Placental pericyte (primary cell): ENCODE data around the gene CARM1. TPM values are rescaled to one million over a fixed set of nuclear protein-coding genes. Genes with fewer than 3 reads are reported as not detected.

ENCODE experiments used
- small RNA-seq: library from RNA; depleted of rRNA; stranded (forward); fragments of <200 nt; gene quantifications from one replicate; pipeline ENCODE3, GENCODE V24; 2012; ENCODE audit warnings: low replicate concordance
- total RNA-seq: library from RNA; depleted of rRNA; stranded (reverse); fragments of >200 nt; gene quantifications from 2 replicates; pipeline ENCODE4 v1.2.3, GENCODE V29; 2012

The CARM1 gene
- 27.1 and 58.0 TPM in 2 replicates for total RNA-seq

DNA sequence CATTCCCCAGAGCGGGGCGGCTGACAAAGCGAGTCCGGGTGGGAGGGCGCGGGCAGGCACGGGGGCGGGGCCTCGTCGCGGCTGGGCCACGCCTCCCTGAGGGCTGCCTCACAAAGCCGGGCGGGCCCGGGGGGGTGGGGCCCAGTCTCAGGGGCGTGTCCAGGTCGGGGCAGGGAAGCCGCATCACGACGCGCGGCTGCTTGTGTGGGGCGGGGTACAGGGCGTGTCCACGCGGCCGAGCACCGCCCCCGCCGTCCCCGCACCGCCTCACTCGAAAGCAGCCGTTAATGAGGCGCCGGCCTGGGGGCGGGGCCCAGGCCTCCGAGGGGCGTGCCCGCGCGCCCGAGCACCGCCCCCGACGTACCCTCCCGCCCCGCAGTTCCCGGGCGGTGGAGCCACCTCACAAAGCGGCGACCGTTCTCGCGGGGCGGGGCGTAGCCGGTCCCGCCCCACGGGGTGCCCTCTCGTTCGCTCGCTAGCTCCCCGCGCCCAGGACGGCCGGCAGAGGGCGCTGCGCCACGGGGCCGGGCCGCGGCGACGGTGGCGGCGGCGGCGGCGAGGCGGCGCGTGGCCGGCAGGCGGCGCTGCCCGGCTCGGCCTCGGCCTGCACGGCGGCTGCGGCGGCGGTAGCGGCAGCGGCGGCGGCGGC lies at the start of gene CARM1:
Gene CARM1 (plus strand): TSS at position 599 of the 649 bp plus-strand sequence. CDS start 150 bp downstream, outside the sequence.

DNA sequence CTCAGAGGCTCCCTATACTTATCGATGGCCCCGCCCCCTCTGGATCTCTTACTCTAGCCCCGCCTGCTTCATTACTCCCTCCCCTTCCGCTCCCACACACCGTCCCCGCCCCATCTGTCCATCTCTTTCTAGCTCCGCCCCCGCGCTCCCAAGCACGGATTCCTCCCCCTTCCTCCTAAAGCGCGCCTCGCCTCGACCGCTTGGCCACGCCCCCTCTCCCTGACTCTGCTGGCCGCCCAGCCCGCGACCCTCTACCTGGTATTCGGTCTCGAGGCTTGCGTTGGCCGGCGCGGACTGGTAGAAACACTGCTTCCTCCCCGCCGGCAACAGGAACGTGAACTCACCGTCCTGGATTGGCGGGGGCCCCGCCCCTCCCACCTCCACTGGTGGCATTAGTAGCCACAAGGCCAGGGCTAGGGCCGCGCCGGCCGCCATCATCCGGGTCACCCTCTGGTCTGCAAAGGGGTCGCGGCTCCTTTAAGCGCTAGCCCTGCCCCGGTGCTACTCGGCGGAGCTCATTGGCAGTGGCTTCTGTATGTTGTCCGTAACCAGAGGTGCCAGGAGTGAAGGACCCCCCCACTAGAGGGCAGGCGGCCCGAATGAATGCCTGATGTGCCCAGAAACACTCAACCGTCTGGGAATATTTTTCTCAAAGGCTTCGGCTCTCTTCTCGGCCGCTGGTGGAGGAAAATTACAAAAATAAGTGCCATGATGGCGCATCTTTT lies 35.4 kb upstream of the CARM1 start, which contains the start of gene TMED1:
Gene TMED1 (minus strand): TSS at position 459 of the 725 bp plus-strand sequence. CDS start 21 bp downstream, at position 438.

DNA sequence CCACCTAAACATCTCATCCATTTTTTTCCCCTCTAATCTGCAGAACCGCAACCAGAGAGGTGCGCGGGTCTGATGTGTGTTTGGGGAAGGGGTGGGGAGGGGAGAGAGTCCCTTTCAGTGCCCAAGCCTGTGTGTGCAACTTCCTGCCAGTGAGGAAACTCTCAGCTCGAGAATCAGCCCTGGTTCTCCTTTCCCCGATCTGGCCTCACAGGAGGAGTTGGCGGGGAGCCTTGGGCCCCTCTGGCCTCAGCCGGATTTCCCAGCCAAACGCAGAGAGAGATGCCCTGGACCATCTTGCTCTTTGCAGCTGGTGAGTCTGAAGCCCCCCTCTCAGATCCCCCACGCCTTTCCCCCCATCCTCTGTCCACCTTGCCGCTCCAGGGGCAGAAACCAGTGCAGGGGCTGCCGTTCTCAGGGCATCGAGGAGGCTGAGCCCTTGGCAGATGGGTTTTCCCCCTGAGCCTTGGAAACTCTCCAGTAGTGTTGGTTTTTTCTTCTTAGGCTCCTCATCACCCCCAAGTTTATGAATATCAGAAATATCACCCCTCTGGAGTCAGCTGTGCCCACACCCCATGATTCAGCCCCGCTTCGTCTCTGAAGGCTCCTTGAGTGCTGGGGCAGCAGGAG lies 23.0 kb upstream of the CARM1 start, which contains the start of gene C19orf38:
Gene C19orf38 (plus strand): TSS at position 186 of the 627 bp plus-strand sequence. CDS start 94 bp downstream, at position 280.

GRCh38 chr19:10928563-10929401 lies 57.4 kb downstream of the CARM1 start, which contains the start of the genes TIMM29 and YIPF2:
TSS of gene TIMM29 (plus strand) at chr19:10928811. CDS start at chr19:10928823, 12 bp downstream.
TSS of gene YIPF2 (minus strand) at chr19:10928639. CDS start at chr19:10928410, 229 bp downstream.

DNA sequence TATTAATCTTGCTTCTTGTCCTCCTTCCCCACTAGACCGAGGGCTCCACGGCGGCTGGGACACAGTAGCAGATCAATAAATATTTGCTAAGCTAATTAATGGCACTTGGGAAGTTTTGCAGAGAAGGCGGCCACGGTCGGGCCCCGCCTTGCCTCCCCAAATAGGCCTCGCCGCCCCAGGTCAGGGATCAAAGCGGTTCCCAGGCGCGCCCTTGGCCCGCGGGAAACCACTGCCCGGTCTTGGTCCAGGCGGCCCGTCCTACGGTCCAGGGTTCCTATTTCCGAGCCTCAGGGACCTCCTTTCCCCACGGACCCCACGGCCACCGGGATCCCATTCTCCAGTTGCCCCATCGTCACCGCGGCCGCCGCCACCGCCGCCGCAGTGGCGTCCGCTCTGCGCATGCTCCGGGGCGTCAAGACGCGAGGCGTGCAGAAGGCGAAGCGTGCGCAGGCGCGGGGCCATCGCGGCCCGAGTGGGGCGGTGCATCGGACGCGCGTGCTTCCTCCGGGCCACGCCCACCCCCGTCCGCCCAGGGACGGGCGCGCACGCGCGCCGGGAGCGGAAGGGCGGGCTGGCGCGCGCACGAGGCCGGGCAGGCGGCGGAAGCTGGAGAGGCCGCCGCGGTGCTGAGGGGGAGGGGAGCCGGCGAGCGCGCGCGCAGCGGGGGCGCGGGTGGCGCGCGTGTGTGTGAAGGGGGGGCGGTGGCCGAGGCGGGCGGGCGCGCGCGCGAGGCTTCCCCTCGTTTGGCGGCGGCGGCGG lies 89.1 kb downstream of the CARM1 start, which contains the start of gene SMARCA4:
Gene SMARCA4 (plus strand): TSS at position 717 of the 759 bp plus-strand sequence. CDS start 23,122 bp downstream, outside the sequence.

Small RNAs within 50 kb of the gene (small RNA-seq; reads per million reads assigned to genes)
- gene MIR6793 = not detected

Other genes starting within 250 kb of the CARM1 start
- 54.3 and 97.6 TPM in 2 replicates for gene SLC44A2, start 246.0 kb upstream of the CARM1 start, total RNA-seq
- 95.6 and 192 TPM in 2 replicates for gene ILF3, start 217.2 kb upstream of the CARM1 start, total RNA-seq
- gene QTRT1, start 170.1 kb upstream of the CARM1 start, total RNA-seq = 26.9 and 30.1 TPM in 2 replicates
- gene DNM2, start 153.5 kb upstream of the CARM1 start, total RNA-seq = 137 and 157 TPM in 2 replicates
- 37.5 and 64.3 TPM in 2 replicates for gene TMED1, start 35.3 kb upstream of the CARM1 start, total RNA-seq
- gene C19orf38, start 23.1 kb upstream of the CARM1 start, total RNA-seq = not detected in 2 replicates
- gene YIPF2, start 57.1 kb downstream of the CARM1 start, total RNA-seq = 131 and 175 TPM in 2 replicates
- 24.9 and 41.7 TPM in 2 replicates for gene TIMM29, start 57.3 kb downstream of the CARM1 start, total RNA-seq
- gene SMARCA4, start 89.5 kb downstream of the CARM1 start, total RNA-seq = 83.6 and 143 TPM in 2 replicates
- 293 and 584 TPM in 2 replicates for gene LDLR, start 217.9 kb downstream of the CARM1 start, total RNA-seq